Left forelimb (tissue), 1 donor: Measurements from ENCODE around the gene ZNF581.
A peak's percentile ranks its signal among the peaks of the same experiment; 100 is the strongest.

Source experiments
- DNase-seq: peaks from one replicate; pipeline ENCODE4 v3.0.0-alpha.2; 2018; ENCODE audit warnings: low spot score

Gene ZNF581

DNA sequence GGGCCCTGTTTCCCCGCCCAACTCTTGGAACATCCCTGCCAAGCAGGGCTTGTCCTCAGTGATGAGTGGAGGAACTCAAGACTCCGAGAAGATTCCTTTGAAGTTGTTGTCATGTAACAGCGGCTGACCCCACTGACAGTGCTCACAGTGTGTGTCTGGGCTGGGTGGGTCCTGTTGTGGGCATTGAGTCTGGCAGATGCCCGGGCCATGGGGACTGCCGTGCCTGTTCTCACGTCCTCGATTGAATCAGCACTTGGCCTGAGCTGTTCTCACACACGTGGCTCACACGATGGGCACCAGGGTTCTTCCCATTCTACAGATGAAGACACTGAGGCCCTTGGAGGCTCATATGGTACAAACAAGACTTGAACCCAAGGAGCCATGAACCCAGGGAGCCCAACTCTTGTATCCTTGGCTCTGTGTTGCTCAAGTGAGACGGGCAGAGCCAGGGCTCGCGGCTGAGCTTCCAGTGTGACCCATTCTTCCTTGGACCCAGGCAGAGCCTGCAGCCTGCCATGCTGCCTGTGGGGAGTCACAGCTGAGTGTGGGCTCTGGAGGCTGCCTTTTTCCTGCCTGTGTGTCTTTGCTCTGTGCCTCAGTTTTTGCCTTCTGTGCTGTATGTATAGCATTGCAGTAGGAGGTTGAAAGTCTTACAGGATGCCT lies 23.0 kb downstream of the ZNF581 start:
- no peak for DNase-seq

DNA sequence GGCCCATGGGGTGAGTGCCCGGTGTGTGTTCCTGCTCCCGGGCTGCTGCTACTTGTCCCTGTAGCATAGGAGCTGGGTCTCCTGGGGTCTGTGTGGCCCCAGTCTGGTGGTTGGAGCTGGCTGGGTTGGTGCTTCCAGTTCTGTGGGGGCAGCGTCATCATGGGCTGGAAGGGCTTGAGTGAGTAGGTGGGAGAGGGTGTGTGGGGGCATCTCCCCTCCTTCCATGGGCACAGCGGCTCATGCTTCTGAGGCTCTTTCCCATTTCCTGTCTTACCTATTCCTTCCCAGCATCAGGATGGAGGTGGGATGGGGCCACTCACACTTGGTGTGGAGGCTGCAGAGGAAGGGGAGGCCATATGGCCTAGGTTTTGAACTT lies 23.5 kb downstream of the ZNF581 start:
- no peak for DNase-seq

DNA sequence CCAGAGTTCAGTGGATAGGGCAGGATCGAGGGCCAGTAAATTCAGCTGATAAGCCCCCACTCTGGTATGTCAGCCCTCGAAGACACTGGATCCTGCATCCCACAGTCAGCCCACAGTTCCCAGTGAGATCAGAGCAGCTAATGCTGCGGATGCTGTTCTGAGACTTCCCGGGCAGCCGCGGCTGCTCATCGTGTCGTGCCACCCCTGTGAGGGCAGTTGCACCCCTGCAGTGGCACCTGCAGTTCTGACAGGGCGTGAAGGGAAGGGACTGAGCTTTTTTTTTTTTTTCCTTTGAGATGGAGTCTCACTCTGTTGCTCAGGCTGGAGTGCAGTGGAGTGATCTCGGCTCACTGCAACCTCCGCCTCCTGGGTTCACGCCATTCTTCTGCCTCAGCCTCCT lies 24.1 kb downstream of the ZNF581 start:
- no peak for DNase-seq

DNA sequence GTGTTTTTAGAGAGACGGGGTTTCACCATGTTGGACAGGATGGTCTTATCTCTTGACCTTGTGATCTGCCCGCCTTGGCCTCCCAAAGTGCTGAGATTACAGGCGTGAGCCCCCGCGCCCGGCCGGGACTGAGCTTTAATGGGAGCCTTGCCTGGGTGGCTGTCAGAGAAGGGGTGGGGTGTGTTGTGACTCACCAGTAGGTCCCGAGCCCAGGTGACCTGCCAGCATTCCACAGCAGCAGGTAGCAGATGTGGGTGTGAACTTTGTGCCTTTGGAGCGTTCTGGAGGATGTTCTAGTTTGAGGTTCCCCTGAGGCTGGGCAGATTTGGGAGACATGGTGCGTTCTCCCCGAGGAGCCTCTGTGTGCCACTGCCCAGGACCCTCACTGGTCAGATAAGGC lies 24.5 kb downstream of the ZNF581 start:
- DNase-seq: no peak

DNA sequence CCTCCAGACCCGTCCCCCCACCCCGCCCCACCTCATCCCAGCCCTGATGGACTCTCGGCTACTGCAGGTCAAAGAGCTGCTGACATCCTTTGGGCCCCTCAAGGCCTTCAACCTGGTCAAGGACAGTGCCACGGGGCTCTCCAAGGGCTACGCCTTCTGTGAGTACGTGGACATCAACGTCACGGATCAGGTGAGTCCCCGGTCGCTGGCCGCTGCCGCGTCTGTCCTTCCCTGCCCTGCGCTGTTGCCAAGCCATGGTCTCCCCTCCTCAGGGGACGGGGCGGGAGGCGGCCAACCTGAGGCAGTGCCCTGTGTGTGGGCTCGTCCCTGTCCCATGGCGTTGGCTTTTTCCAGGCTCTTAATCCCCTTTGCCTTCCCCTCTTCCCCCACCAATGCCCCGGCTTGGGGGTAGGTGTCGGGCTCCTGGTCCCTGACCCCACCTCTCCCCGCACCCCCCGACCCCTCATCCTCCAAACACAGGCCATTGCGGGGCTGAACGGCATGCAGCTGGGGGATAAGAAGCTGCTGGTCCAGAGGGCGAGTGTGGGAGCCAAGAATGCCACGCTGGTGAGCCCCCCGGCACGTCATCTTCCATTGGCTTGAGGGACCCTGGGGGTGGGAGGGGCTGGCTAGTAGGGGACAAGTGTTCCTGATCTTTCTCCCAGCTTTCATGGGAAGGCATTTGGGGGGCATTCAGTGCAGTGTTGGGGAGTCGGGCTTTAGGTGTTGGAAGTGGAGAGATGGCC lies 25.3 kb downstream of the ZNF581 start:
- DNase-seq: no peak

DNA sequence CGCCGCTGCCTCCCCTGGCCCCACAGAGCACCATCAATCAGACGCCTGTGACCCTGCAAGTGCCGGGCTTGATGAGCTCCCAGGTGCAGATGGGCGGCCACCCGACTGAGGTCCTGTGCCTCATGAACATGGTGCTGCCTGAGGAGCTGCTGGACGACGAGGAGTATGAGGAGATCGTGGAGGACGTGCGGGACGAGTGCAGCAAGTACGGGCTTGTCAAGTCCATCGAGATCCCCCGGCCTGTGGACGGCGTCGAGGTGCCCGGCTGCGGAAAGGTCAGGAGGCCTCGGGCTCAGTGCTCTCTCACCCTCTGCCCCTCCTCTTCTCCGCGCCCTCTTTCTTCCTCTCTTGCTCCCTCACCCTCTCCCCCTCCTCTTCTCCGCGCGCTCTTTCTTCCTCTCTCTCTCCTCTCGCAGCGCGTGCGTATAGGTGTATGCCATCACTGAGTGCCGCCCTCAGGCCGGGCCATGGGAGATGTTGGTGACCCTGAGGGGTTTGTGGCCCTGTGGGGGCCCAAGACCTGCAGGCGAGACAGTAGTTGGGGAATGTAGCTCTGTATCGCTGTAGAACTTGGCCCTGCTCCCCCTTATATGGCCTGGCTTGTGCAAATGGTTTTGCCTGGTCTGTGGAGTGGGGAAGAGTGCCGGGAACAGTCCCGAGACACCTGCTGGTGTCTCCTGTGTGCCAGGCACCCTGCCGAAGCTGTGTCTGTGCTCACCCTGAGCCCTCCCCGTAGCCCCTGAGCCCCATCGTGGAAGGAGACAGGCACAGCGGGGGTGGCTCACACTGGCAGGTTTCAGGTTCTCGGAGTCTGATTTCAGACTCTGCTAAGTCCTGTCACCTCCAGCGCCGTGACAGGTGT lies 26.2 kb downstream of the ZNF581 start:
- DNase-seq: no peak

DNA sequence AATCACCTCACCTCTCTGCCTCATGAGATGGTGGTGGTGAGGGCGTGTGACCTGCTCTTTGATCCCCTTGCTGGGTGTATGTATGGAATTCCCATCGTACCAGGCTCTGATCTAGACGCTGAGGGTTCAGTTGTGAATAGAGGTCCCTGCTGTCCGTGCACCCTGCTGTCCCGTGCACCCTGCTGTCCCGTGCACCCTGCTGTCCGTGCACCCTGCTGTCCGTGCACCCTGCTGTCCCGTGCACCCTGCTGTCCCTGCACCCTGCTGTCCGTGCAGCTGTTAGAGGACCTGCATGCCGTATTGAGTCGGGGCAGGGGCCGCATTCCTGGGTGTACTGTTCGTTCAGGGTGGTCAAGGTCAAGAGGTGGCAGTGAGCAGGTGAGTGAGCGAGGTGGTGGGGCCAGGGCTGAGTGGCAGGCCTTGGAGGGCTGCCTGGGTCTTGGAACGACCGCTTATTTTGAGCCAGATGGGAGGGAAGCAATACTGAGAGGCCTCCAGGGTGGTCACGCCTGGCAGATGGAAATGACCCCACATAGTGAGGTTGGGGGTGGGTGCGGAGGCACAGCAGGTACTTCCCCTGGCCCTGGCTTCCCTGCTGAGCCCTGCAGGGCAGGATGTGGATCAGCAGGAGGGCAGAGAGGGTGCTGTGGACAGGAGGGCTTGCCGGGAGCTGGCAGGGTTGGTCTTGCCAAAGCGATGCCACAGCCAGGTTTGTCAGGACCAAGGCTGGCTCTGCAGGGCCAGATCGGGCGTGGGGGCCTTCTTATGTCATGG lies 27.0 kb downstream of the ZNF581 start:
- peak; percentile 85 for DNase-seq

DNA sequence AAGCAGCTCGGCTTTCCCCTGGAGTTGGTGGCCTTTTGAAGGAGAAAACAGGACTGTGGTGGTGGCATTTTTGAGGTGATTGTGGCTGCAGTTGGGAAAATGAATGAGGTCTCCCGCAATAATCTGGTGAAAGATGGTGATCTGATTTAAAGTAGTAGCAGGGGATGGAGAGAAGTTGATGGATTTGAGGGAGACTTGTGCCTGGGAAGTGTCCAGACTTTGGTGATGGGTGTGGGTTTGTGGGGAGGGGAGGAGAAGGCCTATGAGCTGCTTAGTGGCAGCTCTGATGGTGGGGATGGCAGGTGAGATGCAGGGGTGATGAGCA lies 27.6 kb downstream of the ZNF581 start:
- no peak for DNase-seq

DNA sequence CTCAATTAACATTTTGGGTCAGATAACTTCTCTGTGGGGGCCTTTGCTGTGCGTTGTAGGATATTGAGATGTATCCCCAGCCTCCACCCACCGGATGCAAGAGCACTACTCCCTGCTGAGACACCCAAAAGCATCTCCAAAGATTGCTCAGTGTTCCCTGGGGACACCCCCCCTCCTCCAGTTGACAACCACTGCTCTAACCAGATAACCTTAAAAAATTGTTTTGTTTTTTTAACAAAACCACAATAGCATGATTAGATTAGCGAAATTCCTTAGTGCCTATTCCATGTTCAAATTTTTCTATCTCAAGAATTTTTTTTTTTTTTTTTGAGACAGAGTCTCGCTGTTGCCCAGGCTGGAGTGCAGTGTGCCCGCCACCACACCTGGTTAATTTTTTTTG lies 29.0 kb downstream of the ZNF581 start:
- DNase-seq: no peak

DNA sequence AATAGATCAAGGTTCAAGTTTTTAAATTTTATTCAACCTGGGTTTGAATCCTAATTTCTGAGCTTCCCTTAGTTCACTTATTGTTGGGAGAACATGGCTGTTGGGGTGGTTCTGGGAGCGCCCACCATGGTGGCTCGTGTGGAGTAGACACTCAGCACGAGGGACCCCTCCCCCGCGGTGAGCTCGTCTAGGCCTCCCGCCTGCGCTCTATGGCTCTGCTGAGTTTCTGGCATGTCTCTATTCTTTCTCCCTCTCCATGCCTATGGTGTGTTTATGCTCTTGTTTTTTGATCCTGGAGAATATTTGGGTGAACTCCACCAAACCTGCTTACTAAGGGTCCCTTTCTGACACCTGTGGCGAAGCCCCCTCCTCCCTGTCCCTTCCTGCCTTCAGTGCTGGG lies 30.0 kb downstream of the ZNF581 start:
- DNase-seq: no peak

DNA sequence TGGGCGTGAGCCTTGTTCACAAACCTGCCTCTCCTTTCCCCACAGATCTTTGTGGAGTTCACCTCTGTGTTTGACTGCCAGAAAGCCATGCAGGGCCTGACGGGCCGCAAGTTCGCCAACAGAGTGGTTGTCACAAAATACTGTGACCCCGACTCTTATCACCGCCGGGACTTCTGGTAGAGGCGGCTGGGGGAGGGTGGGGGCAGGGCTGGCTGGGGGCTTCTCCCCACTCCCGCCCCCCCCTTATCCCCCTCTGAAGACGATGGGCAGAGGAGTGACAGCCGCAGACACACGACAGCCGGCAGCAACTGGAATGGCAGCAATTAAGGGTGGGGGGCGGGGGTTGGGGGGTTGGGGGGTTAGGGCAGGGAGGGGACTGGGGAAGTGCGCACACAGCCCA lies 30.4 kb downstream of the ZNF581 start:
- DNase-seq: no peak

DNA sequence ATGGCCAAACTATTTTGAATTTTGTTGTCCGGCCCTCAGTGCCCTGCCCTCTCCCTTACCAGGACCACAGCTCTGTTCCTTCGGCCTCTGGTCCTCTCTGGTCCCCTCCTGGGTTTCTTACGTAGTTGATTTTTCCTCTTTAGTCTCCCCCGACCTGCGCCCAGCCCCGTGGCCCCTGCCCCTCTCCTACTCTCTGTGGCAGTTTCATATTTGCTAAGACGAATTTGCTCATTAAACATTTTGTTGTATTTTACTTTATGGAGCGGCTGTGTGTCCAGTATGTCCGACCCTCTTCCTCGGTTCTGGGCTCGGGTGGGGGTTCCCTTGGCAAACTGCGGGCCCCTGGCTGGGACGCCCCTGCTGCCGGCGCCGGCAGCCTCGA lies 31.0 kb downstream of the ZNF581 start:
- DNase-seq: no peak

DNA sequence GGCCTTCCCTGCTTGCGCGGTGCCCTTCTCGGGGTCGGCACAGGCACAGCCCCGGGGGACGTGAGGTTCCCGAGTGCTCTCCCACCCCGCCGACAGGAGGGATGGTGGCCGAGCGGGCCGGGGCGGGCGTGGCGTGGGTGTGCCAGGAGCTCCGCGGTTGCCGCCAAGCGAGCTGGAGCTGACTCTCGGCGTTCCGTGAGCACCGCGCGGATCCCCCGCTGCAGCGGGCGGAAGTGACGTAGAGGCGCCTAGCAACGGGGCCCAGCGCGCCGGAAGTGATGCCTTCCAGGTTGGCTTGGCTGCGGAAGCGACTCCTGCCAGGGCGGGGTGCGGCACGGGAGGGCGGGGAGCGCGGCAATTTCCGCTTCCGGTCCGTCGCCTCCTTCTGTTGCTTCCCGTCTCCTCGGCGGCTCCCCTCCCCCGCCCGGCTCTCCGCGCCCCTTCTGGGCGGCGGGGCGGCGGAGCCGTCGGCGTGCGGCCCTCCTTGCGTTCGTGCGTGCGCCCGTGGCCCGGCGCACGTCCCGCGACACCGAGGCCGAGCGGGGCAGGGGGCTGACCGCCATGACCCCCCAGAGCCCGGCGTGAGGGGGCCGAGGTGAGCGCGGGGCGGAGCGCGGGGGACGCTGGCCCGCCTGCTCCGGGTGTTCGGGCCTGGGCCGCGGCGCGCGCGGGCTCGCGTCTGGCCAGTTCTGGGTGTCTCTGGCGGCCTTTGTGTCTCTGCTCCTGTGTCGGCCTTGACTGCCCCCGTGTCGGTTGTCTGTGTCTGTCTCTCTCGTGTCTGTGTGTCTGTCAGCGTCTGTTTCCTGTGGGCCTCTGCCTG lies 31.6 kb downstream of the ZNF581 start, which contains the start of gene EPN1:
EPN1 (plus strand) TSS at position 386 of the 820 bp plus-strand sequence. CDS start 3,402 bp downstream, outside the sequence.
- peak; percentile 98 for DNase-seq

DNA sequence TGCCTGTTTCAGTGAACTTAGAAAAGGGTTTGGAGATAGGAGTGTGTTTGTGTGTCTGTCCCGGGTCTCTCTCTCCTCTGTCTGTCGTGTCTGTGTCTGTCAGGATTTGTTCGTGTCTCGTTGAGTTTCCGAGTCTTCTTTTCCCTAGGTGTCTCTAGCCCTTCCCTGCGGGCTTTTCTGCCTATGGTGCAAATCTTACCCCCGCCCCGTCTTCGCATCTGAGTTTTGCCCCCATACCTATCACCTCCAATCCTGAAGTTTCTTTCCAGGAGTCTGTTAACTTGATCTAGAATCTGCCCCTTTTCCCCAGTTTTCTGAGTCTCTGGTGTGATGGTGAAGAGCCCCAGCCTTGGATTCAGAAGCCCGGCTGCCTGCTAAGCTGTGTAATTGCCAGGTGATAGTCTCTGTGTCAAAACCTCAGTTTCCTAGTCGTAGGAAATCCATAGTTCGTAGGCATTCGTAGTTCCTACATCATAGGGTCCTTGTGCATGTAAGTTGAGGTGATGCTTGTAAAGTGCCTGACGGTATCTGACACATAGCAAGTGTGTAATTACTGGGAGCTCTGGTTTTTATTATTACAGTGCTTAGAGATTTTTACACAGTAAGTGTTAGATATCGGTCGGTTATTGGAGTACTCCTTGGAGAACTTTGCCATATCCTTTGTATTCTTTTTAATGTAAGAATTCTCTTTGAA lies 32.4 kb downstream of the ZNF581 start:
- DNase-seq: no peak

DNA sequence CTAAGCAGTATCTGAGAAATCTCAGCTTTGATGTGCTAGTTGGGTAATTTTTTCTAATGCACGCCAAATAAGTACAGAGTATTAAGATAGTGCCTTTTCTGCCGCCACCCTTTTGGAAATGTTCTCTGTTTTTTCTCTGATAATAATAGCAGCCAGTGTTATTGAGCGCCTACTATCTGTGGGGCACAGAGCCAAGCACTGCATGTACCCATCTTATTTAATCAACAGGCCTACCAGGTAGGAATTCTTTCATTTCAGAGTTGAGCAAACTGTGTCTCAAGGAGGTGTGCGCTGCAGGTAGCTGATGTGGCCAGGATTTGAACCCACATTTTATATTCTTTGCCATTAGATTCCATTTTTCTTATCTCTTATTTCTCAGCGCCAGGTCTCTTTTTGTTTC lies 32.9 kb downstream of the ZNF581 start:
- no peak for DNase-seq

DNA sequence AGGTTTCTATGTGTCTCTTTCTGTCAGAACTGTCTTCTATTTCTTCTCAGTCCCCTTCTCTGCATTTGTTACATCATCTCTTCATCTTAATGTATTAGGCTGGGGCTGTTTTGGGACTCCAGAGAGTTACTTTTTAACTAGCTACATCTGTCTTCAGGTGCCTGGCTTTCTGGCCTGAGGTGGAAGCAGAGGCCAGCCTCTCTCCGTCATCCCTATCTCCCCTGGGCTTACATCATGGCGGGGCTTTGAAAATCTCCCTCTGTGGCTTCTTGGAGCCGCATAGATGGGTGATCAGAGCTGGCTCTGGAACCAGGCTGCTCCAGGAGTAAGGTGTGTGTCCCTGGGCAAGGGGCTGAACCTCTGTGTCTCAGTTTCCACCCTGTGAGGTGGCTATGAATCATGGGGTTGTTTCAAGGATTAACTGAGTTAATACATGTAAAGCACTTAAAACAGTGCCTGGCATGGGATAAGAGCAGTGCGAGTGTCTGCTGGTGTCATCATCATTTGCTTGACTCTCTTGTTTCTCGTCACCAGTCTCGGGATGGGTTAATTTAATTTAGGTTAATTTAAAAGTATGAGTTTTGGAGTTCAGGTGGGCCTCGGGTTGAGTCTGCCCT lies 33.5 kb downstream of the ZNF581 start:
- DNase-seq: no peak

DNA sequence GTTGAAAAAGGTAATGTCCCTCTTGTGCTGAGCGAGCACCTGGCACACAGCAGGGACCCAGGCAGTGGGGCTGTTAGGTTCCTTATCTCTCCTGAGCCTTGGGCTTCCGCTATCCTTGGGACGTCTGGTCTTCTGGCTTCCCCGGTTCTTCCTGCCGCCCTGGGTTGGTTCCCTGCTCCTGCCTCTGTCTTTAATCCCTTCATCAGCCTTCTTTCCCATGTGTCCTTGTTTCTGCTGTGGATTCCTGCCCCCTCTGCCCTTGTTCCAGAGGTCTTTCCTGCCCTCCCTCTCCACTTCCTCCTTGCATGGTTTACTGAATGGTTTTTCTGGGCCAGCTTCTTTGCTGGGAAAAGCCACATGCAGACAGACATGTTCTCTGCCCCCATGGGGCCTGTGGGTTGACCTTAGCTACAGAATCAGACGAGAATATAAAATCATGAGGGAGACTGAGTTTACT lies 34.2 kb downstream of the ZNF581 start:
- no peak for DNase-seq

DNA sequence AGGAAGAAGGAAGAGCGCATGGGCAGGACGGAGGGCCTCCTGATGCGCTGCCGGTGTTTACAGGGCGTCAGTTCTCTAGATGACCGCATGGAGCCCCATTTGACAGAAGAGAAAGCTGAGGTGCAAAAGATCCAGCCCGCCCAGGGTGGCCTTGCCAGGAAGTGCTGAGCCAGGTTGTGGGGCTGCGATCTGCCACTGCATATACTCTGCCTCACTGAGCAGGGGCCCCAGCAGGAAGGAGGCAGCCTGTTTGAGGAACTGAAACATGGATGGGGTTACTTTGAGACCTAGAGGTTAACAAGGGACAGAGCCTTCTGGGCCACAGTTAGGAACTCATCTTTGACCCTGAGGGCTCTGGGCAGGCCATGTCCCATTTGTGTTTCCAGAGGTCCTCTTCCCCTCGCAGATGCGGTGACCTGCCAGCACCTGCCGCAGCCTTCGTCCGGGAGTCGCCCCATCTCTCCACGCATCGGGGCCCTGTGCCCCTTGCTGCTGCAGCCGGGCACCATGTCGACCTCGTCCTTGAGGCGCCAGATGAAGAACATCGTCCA lies 34.7 kb downstream of the ZNF581 start:
- no peak for DNase-seq

DNA sequence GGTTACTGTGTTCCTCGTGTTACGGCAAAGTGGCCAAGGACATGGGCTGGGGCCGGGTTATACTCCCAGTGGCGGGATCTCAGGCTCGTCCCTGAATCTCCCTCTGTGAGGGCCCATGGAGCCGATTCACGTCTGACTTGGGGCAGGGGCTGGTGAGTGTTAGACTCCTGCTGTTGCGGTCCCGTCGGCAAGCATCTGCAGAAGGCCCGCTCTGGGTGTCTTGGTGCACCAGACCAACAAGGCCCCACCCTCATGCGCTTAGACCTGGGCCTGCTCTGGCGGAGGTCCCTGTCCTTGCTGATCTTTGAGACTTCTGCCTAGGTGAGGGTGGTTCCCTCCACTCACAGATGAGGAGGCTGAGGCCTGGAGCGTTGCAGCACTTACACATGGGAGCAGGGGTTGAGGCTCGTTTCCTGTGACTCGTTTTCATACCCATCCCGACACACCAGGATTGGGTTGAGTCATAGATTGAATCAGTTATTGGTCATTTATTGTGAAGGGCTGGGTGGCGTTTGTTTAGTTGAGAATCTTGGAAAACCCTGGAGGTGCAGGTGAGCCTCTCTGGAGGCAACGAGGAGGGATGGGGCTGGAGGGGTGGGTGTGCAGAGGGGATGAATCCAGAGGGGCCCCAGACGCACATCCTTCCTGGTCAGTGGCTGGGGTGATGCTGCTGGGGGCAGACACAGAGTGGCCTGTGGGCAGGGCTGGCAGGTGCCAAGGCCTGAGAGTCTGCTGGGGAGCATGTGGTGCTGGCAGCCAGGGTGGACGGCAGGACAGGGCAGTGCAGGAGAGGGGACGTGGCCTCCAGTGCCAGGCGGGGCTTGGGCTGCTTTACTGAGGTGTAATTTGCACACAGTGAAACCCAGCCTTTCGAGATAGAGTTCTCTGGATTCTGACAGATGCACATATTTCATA lies 36.2 kb downstream of the ZNF581 start:
- no peak for DNase-seq
